HL-60/S4 treated with retinoic acid at 250 ng/mL for 4 days and 3 days (cell line): ENCODE measurements around the gene FAAH2.
"Not testable (repeated sequence)": the region's sequence is repeated elsewhere in the genome, so short reads cannot be mapped to it uniquely, and the experiment has no call there.

ENCODE experiments used
- in situ Hi-C: fragments of 300-500 bp; cut with MboI; formaldehyde crosslinking; loops from 2 replicates; pipeline ENCODE4 v1.7.0; 2022; ENCODE audit warnings: low sequenced_read_pairs

Gene FAAH2, protein sequence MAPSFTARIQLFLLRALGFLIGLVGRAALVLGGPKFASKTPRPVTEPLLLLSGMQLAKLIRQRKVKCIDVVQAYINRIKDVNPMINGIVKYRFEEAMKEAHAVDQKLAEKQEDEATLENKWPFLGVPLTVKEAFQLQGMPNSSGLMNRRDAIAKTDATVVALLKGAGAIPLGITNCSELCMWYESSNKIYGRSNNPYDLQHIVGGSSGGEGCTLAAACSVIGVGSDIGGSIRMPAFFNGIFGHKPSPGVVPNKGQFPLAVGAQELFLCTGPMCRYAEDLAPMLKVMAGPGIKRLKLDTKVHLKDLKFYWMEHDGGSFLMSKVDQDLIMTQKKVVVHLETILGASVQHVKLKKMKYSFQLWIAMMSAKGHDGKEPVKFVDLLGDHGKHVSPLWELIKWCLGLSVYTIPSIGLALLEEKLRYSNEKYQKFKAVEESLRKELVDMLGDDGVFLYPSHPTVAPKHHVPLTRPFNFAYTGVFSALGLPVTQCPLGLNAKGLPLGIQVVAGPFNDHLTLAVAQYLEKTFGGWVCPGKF

DNA sequence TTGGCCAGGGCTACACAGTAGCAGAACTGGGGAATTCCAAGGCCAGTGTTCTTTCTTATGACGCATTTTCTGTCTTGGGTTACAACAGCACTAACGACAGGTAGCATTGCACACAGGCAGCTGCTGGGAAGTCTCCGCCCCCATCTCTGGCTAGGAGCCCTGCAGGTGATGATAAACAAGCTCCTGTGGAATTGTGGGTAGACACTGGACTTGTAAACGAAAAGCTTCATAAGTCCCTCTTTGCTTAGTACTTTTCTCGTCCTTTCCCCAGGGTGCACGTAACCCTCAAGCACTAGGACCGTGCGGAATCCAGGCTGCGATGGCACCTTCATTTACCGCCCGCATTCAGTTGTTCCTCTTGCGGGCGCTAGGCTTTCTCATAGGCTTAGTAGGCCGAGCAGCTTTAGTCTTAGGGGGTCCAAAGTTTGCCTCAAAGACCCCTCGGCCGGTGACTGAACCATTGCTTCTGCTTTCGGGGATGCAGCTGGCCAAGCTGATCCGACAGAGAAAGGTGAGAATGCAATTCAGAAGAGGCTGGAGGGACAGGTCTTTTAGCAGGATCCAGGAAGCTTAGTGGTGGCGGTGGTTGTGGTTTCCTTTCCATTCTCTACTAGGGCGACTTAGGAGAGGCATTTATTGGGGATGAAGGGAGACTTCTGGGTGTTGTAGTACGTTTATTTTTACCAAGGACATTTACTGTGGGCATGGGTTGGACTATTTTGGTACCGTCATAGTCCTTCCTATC is at the start of gene FAAH2:
Gene FAAH2, plus strand, starts transcription at position 200 of the 745 bp plus-strand sequence. Its CDS starts 120 bp downstream, at position 320.
- in situ Hi-C loops, result no loop called here

DNA sequence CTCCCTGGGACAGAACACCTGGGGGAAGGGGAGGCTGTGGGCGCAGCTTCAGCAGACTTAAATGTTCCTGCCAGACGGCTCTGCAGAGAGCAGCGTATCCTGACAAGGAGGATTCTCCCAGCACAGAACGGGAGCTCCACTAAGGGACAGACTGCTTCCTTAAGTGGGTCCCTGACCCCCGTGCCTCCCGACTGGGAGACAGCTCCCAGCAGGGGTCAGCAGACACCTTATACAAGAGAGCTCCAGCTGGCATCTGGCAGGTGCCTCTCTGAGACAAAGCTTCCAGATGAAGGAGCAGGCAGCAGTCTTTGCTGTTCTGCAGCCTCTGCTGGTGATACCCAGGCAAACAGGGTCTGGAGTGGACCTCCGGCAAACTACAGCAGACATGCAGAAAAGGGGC is 44.5 kb upstream of the FAAH2 start:
- in situ Hi-C loops, result no loop called here

DNA sequence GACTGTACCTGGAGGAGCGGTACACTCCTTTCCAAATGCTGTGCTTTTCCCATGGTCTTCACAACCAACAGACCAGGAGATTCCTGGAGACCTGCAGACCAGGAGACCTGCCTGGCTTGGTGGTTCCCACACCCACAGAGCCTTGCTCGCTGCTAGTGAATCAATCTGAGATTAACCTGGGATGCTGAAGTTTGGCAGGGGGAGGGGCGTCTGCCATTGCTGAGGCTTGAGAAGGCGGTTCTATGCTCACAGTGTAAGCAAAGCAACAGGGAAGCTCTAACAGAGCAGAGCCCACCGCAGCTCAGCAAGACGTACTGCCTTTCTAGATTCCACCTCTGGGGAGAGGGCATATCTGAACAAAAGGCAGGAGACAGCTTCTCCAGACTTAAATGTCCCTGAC is 34.5 kb upstream of the FAAH2 start:
- in situ Hi-C loops, result no loop called here

DNA sequence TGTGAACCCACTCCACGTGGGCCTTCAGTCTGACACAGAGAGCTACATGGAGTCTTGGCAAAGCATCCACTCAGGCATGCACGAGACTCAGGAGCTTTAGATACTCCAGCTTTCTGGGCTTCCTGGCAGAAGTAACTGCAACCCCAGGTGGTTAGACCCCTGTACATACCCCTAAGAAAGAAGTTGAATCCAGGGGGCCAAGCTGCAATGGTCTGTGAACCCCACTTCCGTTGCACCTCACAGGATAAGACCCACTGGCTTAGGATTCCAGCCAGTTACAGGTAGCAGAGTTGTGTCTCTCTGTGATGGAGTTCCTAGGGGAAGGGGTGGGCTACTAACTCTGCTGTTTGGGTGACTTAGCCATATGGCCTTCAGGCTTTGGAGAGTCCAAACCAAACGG is 21.4 kb upstream of the FAAH2 start:
- in situ Hi-C loops, result no loop called here

DNA sequence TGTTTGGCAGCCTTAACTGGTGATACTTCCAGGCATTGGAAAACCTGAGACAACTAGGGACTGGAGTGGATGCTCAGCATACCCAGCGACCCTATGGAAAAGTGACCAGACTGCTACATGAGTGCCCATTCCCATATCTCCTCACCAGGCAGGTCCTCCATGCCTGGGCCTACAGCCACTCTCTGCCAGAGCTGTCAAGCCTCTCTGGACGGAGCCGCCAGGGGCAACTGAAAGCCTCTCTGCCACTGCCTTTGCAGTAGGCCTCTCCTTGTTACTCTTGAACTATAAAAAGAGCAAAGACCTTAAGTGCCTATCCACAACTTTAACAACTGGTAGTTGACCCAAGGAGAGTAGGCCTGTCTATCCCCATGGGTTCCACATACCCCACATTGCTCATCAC is 20.2 kb upstream of the FAAH2 start:
- in situ Hi-C loops, result no loop called here

DNA sequence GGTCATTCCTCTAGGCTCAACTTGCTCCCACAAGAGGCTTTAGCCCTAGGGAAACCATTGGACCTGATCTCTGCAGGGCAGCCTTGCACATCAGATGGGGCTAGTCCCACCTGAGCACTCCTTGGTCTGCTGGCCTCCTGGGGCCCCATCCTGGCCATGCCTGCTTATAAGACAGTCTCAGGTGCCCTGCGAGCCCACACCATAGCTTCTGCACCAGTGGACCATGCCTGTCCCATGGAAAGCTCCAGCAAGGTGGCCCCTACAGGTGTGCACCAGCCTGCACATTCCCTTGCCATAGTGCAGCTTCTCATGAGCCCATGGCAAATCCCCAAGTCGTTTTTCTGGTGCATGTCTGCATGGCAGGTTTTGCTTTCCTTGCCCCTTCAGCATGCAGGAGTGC is 19.6 kb upstream of the FAAH2 start:
- in situ Hi-C loops, result no loop called here

DNA sequence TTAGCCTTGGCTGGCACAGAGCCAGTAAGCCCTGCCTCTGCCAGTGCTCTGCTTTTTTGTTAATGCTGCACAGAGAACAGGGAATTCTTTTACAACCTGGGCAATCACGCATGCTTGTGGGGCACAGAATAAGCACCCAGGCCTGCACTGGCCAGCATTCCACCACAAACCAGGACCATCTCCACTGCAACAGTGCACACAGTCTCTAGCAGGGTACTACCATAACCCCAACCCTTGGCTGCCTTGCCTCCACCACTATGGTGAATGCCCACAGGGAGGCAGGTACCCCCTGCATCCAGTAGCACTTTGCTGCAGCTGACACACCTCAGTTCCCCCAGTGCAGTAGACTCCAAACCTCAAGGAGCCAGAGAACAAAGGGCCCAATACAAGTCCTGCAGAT is 19.2 kb upstream of the FAAH2 start:
- in situ Hi-C loops, result no loop called here

DNA sequence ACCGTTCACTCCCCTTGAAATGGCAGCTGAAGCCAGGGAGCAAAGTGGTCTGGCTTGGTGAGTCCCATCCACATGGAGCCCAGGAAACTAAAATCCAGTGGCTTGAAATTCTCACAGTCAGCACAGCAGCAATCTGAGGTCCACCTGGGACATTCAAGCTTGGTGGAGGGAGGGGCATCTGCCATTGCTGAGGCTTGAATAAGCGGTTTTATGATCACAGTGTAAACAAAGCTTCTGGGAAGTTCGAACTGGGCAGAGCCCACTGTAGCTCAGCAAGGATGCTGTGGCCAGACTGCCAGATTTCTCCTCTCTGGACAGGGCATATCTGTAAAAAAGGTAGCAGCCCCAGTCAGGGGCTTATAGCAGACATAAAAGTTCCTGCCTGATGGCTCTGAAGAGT is 15.5 kb upstream of the FAAH2 start:
- in situ Hi-C loops, result no loop called here

DNA sequence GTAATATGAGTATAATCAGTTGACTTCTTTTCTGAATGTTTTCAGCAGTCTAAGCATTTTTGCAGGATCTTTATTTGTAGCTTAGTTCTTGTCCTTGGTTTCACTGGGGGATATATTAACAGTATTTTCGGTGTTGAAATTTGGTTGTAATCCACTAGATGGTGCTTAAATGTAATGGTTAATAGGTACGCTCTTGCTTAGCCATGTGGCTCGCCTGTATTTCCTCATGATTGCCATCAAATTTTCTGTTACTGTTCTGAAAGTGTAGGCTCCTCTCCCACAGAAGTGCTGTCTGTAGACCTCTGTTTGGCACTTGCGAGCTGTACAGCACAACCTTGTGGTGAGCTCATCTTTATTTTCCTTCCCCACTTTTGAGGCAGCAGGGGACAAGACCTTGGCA is 3.9 kb upstream of the FAAH2 start:
- in situ Hi-C loops, result no loop called here

DNA sequence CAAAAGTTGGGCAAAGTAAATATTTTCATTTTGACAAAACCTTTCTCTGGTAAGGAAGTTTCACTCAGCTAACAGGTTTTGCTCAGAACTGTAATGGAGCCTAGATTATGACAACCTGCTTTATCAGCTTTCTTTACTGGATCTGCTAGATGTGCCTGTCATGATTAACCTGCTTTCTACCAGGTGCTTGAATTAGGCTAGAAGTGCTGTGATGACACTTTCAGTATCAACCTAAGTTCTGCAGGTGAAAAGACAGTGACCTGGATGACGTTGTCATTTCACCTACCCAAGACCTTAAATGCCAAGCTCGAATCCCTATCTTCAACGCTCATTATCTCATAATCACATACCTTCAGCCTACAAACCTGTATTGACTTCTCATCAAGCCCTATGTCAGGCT is 1.5 kb upstream of the FAAH2 start:
- in situ Hi-C loops, result no loop called here

DNA sequence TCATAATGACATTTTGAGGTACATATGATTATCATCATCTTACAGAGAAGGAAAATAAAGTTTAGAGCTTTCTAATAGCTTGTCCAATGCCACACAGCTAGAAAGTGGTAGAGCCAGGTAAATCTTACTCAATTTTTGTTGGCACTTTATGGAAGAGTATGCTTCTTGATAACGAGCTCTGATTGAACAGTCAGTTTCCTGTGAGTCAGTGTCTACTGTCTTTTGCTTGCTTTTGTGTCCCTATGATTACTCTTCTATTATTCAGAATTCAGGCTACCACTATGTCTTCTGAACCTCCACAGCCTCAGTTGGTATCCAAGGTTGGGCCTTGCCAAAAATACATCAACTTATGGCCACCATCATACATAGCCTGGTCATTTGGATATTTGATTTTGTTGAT is 2.6 kb downstream of the FAAH2 start:
- in situ Hi-C loops, result no loop called here

DNA sequence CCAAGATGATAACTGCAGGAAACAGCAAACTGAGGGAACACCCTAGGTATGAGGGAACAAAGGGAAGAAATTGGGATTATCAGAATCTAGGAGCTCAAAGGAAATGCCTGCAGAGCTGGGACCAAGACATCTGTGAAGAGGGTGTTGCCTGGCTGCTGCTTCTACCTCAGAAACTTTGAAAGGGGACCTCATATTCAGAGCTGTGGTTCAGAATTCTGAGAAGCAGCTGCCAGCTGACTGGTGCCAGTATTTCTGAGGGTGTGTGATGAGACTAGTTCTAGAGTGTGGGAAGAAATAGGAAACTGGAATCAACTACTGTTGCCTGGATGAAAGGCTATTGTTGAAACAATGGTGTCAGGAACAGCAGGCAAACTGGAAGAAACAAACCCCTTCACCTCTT is 8.5 kb downstream of the FAAH2 start:
- in situ Hi-C loops, result no loop called here

DNA sequence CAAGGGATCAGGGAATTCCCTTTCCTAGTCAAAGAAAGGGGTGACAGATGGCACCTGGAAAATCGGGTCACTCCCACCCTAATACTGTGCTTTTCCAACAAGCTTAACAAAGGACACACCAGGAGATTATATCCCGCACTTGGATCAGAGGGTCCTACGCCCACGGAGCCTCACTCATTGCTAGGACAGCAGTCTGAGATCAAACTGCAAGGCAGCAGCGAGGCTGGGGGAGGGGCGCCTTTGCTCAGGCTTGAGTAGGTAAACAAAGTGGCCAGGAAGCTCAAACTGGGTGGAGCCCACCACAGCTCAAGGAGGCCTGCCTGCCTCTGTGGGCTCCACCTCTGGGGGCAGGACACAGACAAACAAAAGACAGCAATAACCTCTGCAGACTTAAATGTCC is 9.2 kb downstream of the FAAH2 start:
- in situ Hi-C loops, result not testable (repeated sequence)

DNA sequence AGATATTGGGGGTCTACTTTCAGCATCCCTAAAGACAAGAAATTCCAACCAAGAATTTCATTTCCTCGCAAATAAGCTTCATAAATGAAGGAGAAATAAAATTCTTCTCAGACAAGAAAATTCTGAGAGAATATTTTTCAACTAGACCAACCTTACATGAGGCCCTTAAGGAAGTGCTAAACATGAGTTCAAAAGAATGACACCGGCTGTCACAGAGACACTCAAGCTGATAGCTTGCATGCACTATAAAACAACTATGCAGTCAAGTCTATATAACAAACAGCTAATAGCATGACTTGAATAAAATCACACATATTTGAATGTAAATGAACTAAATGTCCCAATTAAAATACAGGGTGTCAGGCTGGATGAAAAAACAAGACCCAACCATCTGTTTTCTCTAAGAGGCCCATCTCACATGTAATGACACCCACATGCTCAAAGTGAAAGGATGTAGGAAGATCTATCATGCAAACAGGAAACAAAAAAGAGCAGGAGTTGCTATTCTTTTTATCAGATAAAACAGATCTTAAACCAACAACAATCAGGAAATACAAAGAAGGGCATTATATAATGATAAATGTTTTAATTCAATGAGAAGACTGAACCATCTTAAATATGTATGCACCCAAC is 27.2 kb downstream of the FAAH2 start:
- in situ Hi-C loops, result no loop called here

DNA sequence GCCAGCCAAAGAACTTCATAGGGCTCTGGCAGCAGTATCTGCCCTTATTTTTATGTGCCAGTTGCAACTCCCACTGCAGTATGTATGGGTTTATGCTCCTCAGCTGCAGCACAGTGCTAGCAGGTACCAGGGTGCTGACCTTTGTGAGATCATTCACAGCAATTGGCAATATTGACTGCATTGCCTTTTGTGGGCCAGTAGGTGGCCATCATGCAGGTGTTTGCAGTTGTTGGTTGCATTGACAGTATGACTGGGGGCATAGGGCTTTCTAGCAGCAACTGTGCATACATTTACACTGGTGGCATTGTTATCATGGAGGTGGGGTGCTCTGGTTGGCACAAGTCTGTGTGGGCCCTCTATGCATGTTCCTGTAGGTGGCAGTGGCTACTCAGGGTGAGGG is 42.5 kb downstream of the FAAH2 start:
- in situ Hi-C loops, result no loop called here

DNA sequence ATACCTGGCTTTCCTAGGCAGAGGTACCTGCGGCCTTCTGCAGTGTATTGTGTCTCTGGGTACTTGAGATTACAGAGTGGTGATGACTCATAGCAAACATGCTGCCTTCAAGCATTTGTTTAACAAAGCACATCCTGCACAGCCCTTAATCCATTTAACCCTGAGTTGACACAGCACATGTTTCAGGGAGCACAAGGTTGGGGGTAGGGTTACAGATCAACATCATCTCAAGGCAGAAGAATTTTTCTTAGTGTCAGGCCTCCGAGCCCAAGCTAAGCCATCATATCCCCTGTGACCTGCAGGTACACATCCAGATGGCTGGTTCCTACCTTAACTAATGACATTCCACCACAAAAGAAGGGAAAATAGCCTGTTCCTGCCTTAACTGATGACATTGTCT is 49.3 kb downstream of the FAAH2 start:
- in situ Hi-C loops, result not testable (repeated sequence)

DNA sequence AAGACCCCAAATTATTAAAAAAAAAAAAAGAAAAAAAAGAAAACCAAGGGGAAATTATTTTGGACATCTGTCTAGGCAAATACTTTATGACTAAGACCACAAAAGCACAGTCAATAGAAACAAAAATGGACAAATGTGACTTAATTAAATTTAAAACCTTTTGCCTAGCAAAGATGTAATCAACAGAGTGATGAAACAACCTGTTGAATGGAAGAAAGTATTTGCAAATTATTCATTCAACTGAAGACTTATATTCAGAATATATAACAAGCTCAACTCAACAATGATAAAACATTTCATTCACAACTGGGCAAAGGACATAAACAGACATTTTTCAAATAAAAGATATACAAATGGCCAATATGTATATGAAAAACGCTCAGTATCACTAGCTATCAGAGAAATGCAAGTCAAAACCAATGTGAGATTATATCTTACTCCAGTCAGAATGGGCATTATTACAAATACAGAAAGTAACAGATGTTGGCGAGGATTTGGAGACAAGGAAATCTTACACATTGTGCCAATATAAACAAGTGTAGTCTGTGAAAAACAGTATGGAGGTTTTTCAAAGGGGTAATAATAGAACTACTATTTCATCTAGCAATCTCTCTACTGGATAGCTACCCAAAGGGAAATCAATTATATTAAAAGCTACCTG is 67.1 kb downstream of the FAAH2 start:
- in situ Hi-C loops, result no loop called here

DNA sequence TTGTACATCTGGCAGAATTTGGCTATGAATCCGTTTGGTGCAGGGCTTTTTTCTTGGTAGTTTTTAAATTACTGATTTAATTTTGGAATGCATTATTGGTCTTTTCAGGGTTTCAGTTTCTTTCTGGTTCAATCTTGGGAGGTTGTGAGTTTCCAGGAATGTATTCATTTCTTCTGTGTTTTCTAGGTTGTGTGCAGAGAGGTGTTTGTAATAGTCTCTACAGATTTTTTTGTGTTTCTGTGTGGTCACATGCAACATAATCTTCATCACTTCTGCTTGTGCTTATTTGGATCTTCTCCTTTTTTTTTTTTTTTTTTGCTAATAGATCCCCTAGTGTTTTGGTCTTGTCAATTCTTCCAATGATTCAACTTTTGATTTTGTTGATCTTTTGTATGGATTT is 77.6 kb downstream of the FAAH2 start:
- in situ Hi-C loops, result no loop called here

DNA sequence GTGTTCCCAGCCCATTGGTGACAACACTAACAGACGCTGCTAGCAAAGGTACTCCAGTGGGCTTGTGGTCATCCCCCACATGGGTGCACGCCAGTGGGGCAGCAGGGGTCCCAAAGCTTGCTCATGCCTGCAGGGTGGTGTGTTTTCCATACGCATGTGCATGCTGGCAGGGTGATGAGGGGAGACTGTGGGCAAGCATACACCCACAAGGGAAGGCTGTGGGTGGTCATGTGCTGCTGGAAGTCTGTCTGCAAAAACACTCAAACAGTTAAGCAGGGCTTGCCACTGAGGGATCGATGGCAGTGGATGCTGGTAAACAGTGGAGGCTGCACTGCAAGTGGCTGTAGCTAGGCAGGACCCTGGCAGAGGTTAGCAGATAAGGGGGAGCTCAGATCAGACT is 79.9 kb downstream of the FAAH2 start:
- in situ Hi-C loops, result no loop called here

DNA sequence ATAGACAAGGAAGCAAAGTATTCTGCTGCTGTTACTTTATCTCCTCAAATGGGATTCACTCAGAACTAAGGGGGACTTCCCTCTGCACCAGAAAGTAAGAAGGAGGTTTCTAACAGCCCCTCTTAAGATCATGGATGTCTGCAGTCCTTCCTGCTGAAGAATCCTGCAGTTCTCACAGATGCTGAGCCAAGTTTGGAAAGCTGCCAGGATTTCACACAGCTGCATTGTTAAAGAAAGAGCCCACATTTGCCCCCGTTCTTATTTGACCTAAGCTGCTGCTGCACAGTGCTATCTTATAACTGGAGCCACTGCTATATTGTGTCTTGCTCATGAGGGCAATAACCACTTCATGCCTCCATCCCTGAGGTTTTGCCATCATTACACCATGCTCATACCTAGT is 81.1 kb downstream of the FAAH2 start:
- in situ Hi-C loops, result no loop called here

DNA sequence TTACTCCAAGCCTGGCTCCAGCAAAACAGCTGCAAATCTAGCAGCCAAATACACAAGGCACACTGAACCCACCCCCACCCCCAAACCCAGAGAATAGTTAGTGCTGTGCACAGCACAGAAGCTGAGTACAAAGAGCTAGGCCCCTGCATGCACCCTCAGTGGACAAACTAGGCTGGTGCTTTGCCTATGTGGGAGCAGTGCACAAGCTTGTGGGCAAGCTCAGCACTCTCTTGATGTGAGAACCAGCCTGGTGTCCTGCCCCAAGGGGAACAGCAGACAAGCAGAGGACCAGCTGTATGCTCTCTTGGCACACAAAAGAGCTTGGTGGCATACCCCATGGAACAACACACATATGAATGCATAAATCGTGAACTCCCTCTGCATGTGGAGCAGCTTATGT is 81.7 kb downstream of the FAAH2 start:
- in situ Hi-C loops, result no loop called here
